ENCODE results near the gene SPOCD1.

SPOCD1 gene

DNA sequence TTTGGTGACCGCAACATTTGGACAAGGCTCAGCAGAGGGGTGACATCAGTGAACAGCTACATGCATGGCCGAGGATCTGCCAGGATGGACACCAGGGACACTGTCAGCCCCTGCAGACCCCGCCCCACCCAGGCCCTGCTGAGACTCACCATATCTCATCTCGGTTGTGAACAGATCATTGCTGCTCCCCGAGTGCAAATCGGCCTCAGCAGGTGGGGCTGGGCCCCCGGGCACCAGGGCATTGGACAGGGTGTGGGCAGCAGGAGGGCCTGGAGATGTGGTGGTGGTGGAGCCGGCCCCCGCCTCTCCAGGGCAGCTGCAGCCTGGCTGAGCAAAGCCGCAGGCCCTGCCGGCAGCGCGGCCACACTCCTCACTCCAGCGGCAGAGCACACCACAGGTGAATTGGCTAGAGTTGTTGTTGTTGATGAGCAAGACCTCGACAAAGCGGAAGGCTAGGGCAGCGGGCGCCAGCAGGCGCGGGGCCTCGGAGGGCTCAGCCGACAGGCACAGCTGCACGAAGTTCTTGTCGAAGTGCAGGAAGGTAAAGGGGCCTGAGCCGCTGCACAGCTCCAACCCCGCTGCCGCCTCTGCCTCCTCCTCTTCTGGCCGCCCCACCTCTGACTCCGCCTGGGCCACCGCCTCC lies 59.9 kb downstream of the SPOCD1 start:
- TF ChIP-seq, protein P1, sequence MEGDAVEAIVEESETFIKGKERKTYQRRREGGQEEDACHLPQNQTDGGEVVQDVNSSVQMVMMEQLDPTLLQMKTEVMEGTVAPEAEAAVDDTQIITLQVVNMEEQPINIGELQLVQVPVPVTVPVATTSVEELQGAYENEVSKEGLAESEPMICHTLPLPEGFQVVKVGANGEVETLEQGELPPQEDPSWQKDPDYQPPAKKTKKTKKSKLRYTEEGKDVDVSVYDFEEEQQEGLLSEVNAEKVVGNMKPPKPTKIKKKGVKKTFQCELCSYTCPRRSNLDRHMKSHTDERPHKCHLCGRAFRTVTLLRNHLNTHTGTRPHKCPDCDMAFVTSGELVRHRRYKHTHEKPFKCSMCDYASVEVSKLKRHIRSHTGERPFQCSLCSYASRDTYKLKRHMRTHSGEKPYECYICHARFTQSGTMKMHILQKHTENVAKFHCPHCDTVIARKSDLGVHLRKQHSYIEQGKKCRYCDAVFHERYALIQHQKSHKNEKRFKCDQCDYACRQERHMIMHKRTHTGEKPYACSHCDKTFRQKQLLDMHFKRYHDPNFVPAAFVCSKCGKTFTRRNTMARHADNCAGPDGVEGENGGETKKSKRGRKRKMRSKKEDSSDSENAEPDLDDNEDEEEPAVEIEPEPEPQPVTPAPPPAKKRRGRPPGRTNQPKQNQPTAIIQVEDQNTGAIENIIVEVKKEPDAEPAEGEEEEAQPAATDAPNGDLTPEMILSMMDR (IDR thresholded peaks at IDR 0.05): no peak
- no peaks in the 10 kb centered on the region for H3K9me3 ChIP-seq
- no peaks in the 10 kb centered on the region for H3K36me3 ChIP-seq

DNA sequence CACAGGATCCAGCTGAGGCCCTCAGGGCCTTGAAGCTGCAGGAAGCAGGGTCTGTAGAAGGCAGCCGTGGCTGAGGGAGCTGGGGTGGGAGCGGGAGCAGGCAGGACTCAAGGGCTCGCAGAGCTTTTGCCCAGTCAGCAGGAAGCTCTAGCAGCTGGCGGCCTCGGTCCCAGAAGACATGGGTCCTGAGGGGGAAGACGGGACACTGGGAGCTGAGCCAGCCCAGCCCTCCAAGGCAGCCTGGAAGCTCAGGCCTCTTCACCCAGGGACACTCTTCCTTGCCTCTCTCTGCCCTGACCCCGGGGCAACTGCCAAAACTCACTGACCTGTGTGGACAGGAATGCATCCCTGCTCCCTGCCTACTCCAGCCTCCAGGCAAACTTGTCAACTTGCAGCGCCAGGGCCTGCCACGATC lies 60.6 kb downstream of the SPOCD1 start:
- Histone ChIP-seq H3K36me3 (no peaks in the 10 kb centered on the region), H3K27me3 (peaks cover 65% of the 10 kb centered on the region), H3K4me1 (ENCODE audit: control insufficient read depth in 1 of 2, insufficient read depth in 1 of 2, low read depth in 1 of 2, low read length in 1 of 2) (peaks cover 10 to 11% of the 10 kb centered on the region in 2 experiments), H3K27ac (no peak overlapping the region), H3K4me3 (ENCODE audit: low read depth in 1 of 2, low read length in 1 of 2) (no peak overlapping the region), H3K9me3 (no peaks in the 10 kb centered on the region)
- TF ChIP-seq, protein P1 (IDR thresholded peaks at IDR 0.05): no peak

More for the DNA sequence above, 59.9 kb downstream of the SPOCD1 start:
- no peak overlapping the region for H3K27ac ChIP-seq
- peaks cover 65% of the 10 kb centered on the region for H3K27me3 ChIP-seq
- H3K4me1 ChIP-seq (ENCODE audit: control insufficient read depth in 1 of 2, insufficient read depth in 1 of 2, low read depth in 1 of 2, low read length in 1 of 2): peaks cover 2 to 7% of the 10 kb centered on the region in 2 experiments
- H3K4me3 ChIP-seq (ENCODE audit: low read depth in 1 of 2, low read length in 1 of 2): no peak overlapping the region

DNA sequence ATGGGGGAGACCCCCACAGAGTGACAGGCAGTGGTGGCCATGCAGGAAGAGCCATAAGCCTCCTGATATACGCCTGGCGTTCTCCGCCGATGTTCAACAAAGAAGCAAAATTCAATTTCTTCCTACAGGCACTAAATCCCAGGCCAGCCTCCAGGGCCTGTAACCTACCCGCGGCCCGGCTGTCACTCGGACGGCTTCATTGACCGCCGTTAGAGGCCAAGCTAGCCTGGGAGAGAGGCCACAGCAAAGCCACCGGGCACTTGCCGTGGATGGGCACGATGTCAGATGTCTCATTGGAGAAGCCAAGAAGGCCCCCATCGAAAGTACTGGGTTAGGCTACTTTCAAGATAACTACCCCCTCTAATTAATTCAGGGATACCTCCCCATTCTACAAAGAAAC lies 61.4 kb downstream of the SPOCD1 start:
- H3K9me3 ChIP-seq: no peaks in the 10 kb centered on the region
- H3K27me3 ChIP-seq: peaks cover 65% of the 10 kb centered on the region
- H3K36me3 ChIP-seq: no peaks in the 10 kb centered on the region
- no peak overlapping the region for H3K27ac ChIP-seq
- no peak overlapping the region for H3K4me3 ChIP-seq (ENCODE audit: low read depth in 1 of 2, low read length in 1 of 2)
- TF ChIP-seq, protein P1 (IDR thresholded peaks at IDR 0.05): no peak
- H3K4me1 ChIP-seq (ENCODE audit: control insufficient read depth in 1 of 2, insufficient read depth in 1 of 2, low read depth in 1 of 2, low read length in 1 of 2): peaks cover 11 to 14% of the 10 kb centered on the region in 2 experiments

DNA sequence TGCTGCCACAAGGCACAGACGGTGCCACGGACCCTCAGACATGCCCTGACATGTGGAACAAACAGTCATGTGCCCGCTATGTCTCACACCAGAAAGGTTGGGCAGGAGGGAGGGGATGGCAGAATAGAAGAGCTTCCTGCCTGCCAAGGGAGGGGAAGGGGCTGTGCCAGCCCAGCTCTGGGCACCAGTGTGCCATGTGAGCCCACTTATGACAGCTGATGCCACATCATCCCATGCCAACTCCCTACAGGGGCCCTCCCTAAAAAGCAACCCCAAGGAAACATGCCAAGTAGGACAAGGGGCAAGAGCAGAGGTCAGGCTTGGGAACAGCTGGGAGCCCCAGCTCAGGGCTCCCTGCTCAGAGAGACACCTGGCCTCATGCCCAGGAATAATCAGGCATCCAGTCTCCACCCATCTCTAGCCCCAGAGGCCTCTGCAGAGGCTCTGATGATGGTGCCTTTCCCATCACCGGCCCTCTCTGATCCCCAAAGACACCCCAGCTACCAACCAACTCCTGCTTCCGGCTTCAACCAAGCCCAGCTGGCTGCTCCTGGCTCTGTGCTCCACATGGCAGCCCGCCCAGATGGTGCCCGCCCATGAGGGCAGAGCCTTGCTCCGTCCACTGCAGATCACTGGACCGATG lies 62.0 kb downstream of the SPOCD1 start:
- Histone ChIP-seq H3K9me3 (no peaks in the 10 kb centered on the region), H3K4me3 (ENCODE audit: low read depth in 1 of 2, low read length in 1 of 2) (no peak overlapping the region), H3K4me1 (ENCODE audit: control insufficient read depth in 1 of 2, insufficient read depth in 1 of 2, low read depth in 1 of 2, low read length in 1 of 2) (peaks cover 11 to 14% of the 10 kb centered on the region in 2 experiments), H3K27me3 (peaks cover 65% of the 10 kb centered on the region), H3K36me3 (no peaks in the 10 kb centered on the region), H3K27ac (no peak overlapping the region)
- TF ChIP-seq, protein P1 (IDR thresholded peaks at IDR 0.05): no peak

DNA sequence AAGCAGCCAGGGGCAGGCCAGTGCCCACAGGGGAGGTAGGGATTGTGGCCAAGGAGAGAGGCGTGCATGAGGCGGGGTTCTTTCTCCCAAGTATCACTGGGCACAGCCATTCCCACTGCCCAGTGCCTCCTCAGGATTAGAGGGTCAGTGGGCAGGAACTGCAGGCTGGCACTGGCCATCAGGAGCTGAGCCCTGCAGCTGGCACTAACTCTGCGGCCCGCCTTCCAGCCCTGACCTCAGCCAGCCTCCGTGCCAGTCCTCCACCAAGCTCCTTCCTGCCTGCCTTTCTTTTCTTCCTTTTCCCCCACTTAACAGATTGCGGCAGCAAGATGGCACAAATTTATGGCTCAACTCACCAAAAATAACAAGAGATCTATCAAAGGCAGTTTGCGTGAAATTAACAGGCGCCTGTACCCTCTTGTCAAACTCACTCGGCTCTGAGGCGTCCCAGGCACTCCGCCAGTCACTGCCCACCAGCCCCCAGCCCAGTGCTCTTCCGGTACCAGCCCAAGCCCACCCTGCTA lies 62.8 kb downstream of the SPOCD1 start:
- H3K36me3 ChIP-seq: no peaks in the 10 kb centered on the region
- peaks cover 11 to 14% of the 10 kb centered on the region in 2 experiments for H3K4me1 ChIP-seq (ENCODE audit: control insufficient read depth in 1 of 2, insufficient read depth in 1 of 2, low read depth in 1 of 2, low read length in 1 of 2)
- no peak overlapping the region for H3K27ac ChIP-seq
- peaks cover 62% of the 10 kb centered on the region for H3K27me3 ChIP-seq
- no peak overlapping the region for H3K4me3 ChIP-seq (ENCODE audit: low read depth in 1 of 2, low read length in 1 of 2)
- TF ChIP-seq, protein P1 (IDR thresholded peaks at IDR 0.05): no peak
- H3K9me3 ChIP-seq: no peaks in the 10 kb centered on the region

Data from neutrophil (primary cell).